OCI-M2 (cell line): ENCODE data around the gene DHDH.

Experiments
- DNase-seq: peaks from one replicate; lab custom pipeline; 2025; ENCODE audit not compliant: unreplicated experiment; lab: John Stamatoyannopoulos, UW

Gene DHDH

GRCh38 chr19:48991873-48992580, 58.5 kb downstream of the DHDH start:
- no peak for DNase-seq

GRCh38 chr19:48992581-48993174, 59.2 kb downstream of the DHDH start:
- no peak for DNase-seq

GRCh38 chr19:48993175-48994034, 59.9 kb downstream of the DHDH start, which contains the start of the genes GYS1 and RUVBL2:
Gene GYS1, minus strand, starts transcription at chr19:48993309. Its CDS starts 197 bp downstream, at chr19:48993112.
Gene RUVBL2, plus strand, starts transcription at chr19:48993887. Its CDS starts 25 bp downstream, at chr19:48993912.
- DNase-seq, result peak; percentile 99

- no peak for DNase-seq
Observed at GRCh38 chr19:48994035-48994386, 60.5 kb downstream of the DHDH start.
